Measurements from ENCODE around the gene HOXC10. TPM values are rescaled to one million over a fixed set of nuclear protein-coding genes. Genes with fewer than 3 reads are reported as not detected.

Gene HOXC10
- total and polyA plus RNA-seq, 2 donors (not counting 3 experiments of a cell fraction or from before 2014, with no cell fraction given), result 0.18 TPM; not detected in 1

DNA sequence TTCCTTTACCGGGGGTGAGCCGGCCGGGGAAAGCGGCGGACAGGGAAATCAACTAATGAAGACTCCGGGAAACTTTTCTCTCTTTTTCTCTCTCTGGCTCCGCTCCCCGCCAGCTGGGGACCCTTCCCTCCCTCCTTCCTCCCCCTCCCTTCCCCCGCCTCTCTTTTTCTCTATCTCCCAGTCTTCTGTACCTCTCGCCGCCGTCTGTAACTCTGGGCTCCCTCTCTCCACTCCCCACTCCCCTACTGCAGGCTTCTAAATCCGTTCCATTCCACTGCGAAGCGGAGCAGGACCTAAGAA is 18.9 kb upstream of the HOXC10 start:
- peaks cover 93 to 100% of the 10 kb centered on the region in 2 experiments for H3K27me3 ChIP-seq (ENCODE audit: control insufficient read depth in 2 of 2, insufficient read depth in 2 of 2, low read length in 2 of 2)
- DNase-seq (ENCODE audit: low read depth, low spot score) (no peak), FAIRE-seq (no peak)
- H3K4me2 ChIP-seq (ENCODE audit: insufficient read depth, low read length), result no peak overlapping the region
- H2AFZ ChIP-seq (ENCODE audit: low read depth, low read length), result no peak overlapping the region
- ChIA-PET CTCF (interaction anchor here (0.6 kb wide), 1 partner anchor 40 kb away, joined by 3 read pairs; no protein-coding TSS in a partner anchor), POLR2A (no interaction called here)
- H4K20me1 ChIP-seq (replicated peaks; ENCODE audit: control insufficient read depth, extremely low read depth, insufficient read depth, low read length), result no peaks in the 10 kb centered on the region
- intact Hi-C loops (cut with micrococcal nuclease) (no loop called here), dilution Hi-C loops (cut with MboI; ENCODE audit: extremely low pct_ligation_motif_present, low sequenced_read_pairs) (no loop called here)
- no TSS peak for BruUV-seq (replicated peaks)
- no peaks in the 10 kb centered on the region for H3K79me2 ChIP-seq (ENCODE audit: control insufficient read depth, insufficient read depth, low read length)
- no peak overlapping the region for H3K27ac ChIP-seq (ENCODE audit: insufficient read depth, low read depth, low read length)
- TF ChIP-seq, protein P1, sequence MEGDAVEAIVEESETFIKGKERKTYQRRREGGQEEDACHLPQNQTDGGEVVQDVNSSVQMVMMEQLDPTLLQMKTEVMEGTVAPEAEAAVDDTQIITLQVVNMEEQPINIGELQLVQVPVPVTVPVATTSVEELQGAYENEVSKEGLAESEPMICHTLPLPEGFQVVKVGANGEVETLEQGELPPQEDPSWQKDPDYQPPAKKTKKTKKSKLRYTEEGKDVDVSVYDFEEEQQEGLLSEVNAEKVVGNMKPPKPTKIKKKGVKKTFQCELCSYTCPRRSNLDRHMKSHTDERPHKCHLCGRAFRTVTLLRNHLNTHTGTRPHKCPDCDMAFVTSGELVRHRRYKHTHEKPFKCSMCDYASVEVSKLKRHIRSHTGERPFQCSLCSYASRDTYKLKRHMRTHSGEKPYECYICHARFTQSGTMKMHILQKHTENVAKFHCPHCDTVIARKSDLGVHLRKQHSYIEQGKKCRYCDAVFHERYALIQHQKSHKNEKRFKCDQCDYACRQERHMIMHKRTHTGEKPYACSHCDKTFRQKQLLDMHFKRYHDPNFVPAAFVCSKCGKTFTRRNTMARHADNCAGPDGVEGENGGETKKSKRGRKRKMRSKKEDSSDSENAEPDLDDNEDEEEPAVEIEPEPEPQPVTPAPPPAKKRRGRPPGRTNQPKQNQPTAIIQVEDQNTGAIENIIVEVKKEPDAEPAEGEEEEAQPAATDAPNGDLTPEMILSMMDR (IDR thresholded peaks at IDR 0.05; ENCODE audit: extremely low read depth in 1 of 2, insufficient read depth in 1 of 2, low read depth in 1 of 2, low read length in 2 of 2), result no peak
- no peak for TF ChIP-seq MYC (IDR thresholded peaks at IDR 0.05; ENCODE audit: low read depth, low read length)
- TF ChIP-seq, protein P2, sequence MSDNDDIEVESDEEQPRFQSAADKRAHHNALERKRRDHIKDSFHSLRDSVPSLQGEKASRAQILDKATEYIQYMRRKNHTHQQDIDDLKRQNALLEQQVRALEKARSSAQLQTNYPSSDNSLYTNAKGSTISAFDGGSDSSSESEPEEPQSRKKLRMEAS (IDR thresholded peaks at IDR 0.05; ENCODE audit: insufficient read depth, insufficient read length), result no peak
- TF ChIP-seq EZH2 (IDR thresholded peaks at IDR 0.05; ENCODE audit: borderline replicate concordance, low read depth, low read length, severe bottlenecking), result no peak
- TF ChIP-seq GATA2 (IDR thresholded peaks at IDR 0.05; ENCODE audit: insufficient read depth, insufficient read length, low read depth, low read length), result no peak
- no peak for TF ChIP-seq POLR2AphosphoS5 (IDR thresholded peaks at IDR 0.05; ENCODE audit: insufficient read depth, low read depth, low read length)
- TF ChIP-seq POLR2A (IDR thresholded peaks at IDR 0.05; ENCODE audit: low read depth, low read length), result no peak
- no peak for TF ChIP-seq FOS (IDR thresholded peaks at IDR 0.05; ENCODE audit: borderline replicate concordance, insufficient read depth, low read length)
- no peak for TF ChIP-seq JUN (IDR thresholded peaks at IDR 0.05; ENCODE audit: borderline replicate concordance, insufficient read depth, insufficient read length, low read depth)
- no peaks in the 10 kb centered on the region for H3K9me1 ChIP-seq (replicated peaks; ENCODE audit: control insufficient read depth, extremely low read depth, insufficient read depth, low read length)
- no peak overlapping the region for H3K4me3 ChIP-seq (replicated peaks in 1 of 3; ENCODE audit: insufficient read depth in 1 of 3, low read depth in 1 of 3, low read length in 3 of 3)
- H3K4me1 ChIP-seq (ENCODE audit: control insufficient read depth, extremely low read depth, insufficient read depth, low read length), result no peaks in the 10 kb centered on the region
- no peak overlapping the region for H3K9ac ChIP-seq (replicated peaks; ENCODE audit: extremely low read depth, insufficient read depth, low read length)
- H3K9me3 ChIP-seq (replicated peaks; ENCODE audit: control insufficient read depth, insufficient read depth, low read length), result no peaks in the 10 kb centered on the region
- no peaks in the 10 kb centered on the region for H3K36me3 ChIP-seq (ENCODE audit: control insufficient read depth in 2 of 2, extremely low read depth in 1 of 2, insufficient read depth in 2 of 2, low read length in 2 of 2)

All from endothelial cell of umbilical vein (primary cell).